ENCODE measurements around the gene DNAAF3.
A peak's percentile ranks its signal among the peaks of the same experiment; 100 is the strongest.

Gene DNAAF3

DNA sequence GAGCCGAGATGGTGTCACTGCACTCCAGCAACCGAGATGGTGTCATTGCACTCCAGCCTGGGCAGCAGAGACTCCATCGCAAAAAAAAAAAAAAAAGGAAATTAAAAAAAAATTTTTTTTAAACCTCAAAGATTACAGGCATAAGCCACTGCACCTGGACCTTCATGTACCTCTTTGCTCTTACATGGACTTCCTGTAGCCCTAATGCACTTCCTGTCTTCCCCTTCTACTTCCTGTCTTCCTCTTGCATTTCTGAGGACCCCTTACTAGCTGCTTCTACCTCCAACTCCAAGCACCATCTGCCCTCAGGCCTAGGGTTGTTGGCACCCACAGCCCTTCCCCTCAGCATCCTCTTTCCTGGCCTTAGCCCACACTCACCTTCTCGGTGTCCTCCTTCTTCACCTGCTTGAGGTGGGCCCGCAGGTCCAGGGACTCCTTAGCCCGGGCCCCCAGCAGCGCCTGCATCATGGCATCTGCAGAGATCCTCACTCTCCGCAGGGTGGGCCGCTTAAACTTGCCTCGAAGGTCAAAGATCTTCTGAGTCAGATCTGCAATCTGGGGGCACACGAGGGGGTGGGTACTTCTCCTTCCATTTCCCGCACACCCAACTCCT lies 12.7 kb downstream of the DNAAF3 start:
- no peak for DNase-seq (ENCODE audit: low spot score)

DNA sequence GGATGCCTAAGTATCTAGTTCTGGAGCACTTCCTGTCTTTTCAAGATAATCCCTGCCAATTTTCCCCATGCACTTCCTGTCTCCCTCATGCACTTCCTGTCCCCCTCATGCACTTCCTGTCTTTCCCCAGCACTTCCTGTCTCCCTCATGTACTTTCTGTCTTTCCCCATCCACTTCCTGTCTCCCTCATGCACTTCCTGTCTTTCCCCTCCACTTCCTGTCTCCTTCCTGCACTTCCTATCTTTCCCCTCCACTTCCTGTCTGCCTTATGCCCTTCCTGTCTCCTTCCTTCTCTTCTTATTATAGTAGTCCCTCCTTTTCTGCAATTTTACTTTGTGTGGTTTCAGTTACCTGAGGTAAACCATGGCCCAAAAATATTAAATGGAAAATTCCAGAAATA lies 14.4 kb downstream of the DNAAF3 start:
- no peak for DNase-seq (ENCODE audit: low spot score)

DNA sequence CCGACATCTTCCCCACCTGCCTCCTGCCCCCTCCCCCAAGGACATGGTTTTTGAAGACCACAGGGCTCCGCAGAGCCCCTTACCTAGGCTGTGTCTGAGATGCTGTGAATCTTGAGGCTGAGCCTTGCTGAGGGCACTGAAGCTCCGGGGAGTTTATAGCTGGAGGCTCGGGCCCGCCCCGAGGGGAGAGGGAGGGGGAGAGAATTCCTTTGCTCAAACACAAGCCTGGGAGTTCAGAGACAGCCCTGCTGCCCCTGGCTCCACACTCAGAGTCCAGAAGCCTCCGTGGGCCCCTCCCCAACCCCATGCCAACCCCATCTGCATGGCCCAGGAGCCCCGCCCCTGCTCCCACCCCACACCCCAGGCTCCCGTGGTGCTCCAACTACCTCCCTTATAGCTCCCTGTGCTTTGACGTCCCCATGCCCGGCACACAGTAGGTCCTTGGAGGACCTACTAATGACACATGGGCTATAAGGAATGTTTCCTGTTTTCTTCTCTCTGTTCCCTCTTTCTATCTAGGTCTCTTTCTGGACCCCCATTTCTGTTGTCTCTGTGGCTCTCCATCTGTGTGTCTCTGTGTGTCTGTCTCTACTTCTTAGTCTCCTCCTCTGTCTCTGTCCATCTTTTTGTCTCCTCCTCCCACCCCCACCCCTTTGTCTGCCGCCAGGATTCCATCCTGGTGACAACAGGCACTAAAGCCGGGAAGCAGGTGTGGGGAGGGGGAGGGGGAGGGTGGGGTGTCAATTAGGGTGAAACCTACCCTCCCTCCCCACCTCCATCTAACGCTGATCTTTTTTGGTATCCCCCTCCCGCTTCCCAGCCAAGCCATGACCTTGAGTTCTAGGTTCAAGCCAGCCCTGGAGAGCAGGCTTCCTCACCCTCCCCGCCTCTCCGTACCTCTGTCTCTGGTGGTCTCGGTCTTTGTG lies 17.1 kb downstream of the DNAAF3 start, which contains the start of gene TNNT1:
Gene TNNT1, minus strand, starts transcription at position 129 of the 926 bp plus-strand sequence. CDS start 2,049 bp downstream, outside the sequence.
- no peak for DNase-seq (ENCODE audit: low spot score)

DNA sequence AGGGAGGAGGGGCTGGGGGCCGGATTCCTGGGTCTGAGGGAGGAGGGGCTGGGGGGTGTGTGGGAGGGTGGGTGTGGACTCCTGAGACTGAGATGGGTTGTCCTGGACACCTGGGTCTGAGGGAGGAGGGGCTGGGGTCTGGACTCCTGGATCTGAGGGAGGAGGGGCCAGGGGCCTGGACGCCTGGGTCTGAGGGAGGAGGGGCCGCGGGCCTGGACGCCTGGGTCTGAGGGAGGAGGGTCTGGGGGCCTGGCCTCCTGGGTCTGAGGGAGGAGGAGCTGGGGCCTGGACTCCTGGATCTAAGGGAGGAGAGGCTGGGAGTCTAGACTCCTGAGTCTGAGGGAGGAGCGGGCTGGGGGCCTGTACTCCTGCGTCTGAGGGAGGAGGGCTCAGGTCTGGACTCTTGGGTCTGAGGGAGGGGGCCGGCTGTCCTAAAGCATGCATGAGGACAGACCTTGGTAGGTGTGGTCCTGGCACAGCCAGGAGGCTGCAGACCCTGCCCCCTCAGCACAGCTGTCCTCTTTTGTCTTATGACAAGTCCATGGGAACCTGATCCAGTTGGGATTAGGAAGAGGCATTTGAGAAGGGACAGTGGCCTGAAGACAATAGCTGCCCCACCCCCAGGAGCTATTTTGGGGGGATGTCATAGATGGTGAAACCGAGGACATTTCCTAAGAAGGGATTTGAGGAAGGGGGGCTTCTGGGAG lies 18.7 kb downstream of the DNAAF3 start:
- DNase-seq (ENCODE audit: low spot score), result no peak

DNA sequence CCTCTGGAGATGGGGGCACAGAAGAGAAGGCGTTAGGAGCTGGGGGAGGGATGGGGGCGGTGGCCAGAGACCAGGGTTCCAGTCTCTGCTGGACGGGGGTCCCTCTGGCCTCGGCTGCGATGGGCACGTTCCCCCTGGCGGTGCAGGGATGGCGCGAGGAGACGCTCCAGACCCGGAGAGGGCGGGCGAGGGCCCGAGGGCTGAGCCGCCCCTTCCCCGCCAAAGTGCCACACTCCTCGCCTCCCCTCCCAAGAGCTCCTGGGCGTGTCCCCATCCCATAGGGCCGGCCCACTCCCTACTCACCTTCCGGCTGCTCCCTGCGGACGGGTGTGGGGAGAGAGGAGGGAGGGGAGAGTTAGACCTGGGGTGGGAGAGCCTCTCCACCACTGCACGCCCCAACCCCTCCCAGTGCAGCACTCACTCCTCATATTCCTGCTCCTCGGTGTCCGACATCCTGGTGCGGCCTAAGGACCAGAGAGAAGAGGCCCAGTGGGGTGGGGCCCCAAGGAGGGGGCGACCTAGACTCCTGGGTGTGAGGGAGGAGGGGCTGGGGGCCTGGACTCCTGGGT lies 19.6 kb downstream of the DNAAF3 start:
- peak; percentile 88 for DNase-seq (ENCODE audit: low spot score)

DNA sequence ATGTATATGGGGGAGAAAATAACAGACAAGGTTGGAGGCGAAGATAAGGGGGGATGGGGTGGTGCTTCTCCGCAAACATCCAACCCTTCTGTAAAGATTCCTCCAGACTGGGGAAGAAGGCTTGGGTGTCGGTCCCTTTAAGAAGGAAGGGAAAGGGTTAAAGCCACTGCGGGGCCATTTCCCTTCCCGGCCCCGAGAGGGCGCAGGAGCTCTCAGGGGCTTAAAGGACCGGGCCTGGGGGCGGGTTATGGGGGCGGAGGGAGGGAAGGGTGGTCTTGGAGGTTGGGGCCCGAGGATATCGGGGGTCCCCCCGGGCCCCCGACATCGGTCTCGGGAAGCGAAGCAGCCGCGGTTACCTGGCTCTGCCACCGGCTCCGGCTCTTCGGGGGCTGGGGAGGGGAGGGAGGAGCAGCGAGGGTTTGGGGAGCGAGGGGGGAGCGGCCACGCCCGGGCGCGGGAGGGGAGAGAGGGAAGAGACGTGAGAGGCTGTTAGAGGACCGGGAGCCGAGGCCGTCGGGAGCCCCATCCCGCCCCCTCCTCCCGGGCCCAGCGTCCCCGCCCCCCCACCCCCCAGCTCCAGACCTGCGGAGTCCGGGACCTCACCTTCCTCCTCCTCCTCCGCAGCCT lies 20.2 kb downstream of the DNAAF3 start:
- peak; percentile 82 for DNase-seq (ENCODE audit: low spot score)

DNA sequence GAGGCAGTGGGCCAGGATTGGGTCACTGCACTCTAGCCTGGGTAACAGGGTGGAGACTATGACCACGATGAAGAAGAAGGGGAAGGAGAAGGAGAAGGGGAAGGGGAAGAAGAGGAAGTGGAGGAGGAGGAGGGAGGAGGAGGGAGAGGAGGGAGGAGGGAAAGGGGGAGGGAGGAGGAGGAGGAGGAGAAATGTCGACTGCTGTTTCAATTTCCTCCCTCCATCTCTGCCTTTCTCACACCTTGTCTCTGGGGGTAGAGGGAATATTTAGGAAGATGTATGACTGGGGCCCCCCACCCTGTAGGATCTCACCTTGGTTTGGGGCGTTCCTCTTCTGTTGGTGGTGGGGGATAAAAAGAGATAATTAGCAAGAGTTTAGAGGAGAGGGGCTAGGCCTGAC lies 21.2 kb downstream of the DNAAF3 start:
- no peak for DNase-seq (ENCODE audit: low spot score)

DNA sequence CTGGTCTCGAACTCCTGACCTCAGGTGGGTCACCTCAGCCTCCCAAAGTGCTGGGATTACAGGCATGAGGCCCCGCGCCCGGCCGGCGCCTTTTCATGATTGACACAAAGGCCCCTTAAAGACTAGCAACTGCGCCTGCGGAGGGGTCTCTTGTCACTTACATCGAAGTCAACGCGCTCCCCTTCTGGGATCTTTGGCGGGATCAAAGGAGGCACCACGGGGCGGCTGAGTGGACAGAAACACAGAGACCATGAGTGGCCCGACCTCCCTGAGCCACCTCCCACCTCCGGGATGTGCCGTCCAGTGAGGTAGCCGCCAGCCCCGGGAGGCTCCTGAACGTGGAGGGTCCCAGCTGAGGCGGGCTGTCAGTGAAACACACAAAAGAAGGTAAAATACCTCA lies 24.7 kb downstream of the DNAAF3 start:
- DNase-seq (ENCODE audit: low spot score), result no peak

DNA sequence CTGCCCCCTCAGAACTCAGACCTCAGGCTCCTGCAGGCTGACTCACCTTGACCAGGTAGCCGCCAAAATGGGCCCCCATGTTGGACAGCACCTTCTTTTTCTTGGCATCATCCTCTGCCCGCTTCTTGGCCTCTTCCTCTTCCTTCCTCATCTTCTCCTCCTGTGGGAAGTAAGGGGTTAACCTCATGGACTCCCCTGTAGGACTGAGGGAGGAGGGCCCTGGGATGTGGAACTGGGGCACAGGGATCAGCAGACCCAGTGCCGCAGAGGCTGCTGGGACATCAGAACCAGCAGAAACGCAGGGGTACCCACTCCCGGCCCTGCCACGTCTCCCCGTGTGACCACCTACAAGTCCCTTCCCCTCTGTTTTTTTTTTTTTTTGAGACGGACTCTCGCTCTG lies 28.5 kb downstream of the DNAAF3 start:
- no peak for DNase-seq (ENCODE audit: low spot score)

DNA sequence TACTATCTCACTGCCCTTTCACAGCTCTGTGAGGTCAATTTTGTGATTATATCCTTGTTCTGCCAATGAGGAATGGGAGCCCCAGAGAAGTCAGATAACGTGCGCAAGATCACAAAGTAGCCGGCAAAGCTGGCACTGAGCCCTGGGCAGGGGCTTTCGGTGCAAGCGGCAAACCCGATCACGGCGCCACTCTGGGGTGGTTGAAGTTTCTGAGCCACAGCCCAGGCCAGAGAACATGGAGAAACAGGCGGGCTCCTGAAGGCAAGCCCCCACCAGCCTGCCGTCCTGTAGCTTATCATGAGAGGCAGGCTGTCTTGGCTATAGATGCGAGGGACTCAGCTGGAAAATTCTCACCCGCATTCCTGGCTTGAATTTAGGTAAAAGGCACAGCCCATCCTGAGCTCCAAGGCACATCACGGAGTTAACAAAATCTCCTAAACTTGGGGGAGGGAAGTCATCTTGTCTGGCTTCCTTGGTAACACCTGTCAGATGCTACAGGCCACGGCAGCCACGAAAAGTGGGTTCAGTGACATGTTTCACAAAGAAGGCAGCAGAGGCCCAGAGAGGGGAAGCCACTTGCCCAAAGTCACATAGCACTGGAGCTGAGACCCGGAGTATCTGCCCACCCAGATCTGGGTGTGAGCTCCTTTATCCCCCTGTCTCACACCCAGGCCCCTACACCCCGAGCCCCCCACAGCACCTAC lies 29.9 kb downstream of the DNAAF3 start:
- no peak for DNase-seq (ENCODE audit: low spot score)

DNA sequence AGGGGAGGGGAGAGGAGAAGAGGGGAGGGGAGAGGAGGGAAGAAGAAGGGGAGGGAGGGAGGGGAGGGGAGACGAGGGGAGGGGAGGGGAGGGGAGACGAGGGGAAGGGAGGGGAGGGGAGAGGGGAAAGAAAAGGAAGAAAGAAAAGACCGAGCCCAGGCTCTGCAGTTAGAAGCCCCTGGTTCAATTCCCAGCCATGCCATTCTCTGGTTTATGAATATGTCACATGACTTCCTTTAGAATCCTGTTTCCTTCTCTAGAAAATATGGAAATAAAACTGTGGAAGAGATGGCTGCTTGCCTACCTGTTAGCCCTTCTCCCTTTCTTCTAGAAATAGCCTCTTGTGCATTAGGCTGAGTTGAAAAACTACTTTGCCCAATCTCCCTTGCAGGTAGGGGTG lies 31.7 kb downstream of the DNAAF3 start:
- no peak for DNase-seq (ENCODE audit: low spot score)

DNA sequence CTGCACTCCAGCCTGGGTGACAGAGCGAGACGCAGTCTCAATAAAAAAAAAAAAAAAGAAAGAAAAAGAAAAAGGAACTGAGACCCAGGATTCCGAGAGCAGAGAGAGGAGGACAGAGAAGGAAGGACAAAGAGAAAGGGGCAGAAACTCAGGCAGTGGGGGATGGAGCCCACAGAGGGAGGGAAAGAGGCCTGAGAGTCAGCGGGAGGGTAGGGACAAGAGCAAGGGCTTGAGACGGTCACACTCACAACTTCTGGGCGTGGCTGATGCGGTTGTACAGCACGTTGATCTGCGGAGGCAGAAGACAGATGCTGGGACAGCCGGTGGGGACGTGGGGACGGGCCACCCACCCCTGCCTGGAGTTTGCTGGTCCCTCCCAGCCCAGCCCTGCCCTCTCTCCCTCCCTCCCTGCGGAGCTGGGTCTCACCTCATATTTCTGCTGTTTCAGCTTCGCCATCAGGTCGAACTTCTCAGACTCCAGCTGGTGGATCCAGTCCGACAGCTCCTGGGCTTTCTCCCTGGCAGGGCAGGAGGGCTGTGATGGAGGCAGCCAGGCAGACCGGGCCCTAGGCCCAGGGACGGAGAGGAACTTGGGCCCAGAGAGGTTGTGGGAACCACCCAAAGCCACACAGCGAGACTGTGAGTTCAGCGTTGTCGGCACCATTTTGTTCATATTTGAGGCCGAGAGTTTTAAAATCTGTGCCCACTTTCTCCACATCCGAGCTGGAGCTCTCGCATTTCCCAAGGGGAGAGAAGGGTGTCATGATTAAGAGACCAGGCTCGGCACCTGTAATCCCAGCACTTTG lies 32.6 kb downstream of the DNAAF3 start:
- no peak for DNase-seq (ENCODE audit: low spot score)

DNA sequence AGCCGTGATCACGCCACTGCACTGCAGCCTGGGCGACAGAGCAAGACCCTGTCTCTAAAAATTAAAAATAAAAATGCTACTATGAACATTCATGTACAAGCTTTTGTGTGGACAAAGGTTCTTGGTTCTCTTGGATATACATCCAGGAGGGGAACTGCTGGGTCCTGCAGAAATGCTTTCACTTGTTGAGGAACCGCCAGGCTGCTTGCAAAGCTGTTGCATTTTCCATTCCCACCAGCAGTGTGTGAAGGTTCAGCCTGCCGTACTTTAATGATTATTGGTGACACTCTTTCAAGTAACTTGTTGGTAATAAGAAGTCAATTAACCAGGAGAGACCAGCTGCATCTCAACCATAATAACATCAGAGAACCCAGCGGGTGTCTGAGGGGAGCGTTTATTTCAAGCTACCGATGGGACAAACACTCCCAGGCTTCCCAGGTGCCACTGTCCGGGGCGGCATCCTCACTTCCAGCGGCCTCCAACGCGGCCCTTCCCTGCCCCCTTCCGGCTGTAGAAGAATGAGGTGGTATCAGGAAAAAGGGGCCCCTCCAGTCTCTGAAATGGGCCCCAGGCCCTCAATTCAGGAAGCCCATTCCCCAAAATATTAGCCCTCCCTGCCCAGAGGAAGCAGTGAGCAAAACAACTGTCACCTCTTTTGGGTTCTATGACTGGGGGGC lies 33.8 kb downstream of the DNAAF3 start:
- no peak for DNase-seq (ENCODE audit: low spot score)

DNA sequence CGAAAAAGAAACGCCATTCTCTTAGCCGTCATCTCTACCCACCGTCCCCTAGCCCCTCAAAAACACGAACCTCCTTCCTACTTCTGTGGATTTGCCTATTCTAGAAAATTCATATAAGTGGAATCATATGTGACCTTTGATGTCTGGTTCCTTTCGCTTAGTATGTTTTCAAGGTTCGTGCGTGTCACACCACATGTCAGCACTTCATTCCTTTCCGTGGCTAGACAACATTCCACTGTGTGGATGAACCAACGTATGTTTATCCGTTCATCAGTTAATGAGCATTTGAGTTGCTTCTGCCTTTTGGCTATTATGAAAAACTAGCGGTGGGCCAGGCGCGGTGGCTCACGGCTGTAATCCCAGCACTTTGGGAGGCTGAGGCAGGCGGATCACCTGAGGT lies 35.0 kb downstream of the DNAAF3 start:
- DNase-seq (ENCODE audit: low spot score), result no peak

DNA sequence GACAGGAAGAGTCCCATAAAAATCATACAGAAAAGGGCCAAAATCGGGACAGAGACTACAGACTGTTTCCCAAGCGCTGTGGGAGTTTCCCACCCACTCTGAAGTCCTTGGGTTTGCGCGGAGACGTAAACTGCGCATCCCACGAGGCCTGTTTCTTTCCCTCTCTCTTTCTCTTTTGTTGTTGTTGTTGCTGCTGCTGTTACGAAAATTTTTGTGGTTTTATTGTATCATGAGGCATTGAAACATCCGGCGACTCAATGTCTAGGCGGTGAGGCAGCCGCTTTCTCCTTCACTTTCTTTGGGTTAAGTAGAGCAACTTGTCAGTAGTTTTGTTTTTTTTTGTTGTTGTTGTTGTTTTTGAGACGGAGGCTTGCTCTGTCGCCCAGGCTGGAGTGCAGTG lies 47.4 kb downstream of the DNAAF3 start:
- DNase-seq (ENCODE audit: low spot score), result no peak

DNA sequence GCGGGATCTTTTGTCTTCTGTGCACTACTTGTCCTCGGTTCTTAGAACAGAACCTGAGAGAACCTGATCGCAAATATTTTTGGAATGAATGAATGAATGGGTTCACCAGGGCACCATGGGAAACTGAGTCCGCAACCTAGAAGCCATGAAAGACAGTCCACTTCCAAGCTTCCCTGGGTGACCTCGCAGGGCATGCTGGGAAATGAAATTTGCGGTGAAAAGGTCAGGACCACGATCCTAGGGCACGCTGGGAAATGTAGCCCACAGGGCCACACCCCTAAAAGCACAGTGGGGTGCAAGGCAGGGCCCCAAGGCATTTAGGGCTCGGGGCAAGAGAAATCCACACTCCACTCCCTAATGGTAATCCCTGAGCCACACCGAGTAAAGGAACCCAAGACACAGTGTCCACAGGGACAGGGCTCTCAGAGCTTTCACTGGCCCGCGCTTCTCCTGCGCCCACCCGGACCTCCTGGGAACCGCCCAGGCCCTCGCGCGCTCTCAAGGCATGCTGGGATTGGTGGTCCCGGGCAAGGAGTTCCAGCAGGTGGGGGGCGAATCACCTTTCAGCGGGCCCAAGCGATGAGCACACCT lies 47.9 kb downstream of the DNAAF3 start:
- DNase-seq (ENCODE audit: low spot score), result peak; percentile 38

DNA sequence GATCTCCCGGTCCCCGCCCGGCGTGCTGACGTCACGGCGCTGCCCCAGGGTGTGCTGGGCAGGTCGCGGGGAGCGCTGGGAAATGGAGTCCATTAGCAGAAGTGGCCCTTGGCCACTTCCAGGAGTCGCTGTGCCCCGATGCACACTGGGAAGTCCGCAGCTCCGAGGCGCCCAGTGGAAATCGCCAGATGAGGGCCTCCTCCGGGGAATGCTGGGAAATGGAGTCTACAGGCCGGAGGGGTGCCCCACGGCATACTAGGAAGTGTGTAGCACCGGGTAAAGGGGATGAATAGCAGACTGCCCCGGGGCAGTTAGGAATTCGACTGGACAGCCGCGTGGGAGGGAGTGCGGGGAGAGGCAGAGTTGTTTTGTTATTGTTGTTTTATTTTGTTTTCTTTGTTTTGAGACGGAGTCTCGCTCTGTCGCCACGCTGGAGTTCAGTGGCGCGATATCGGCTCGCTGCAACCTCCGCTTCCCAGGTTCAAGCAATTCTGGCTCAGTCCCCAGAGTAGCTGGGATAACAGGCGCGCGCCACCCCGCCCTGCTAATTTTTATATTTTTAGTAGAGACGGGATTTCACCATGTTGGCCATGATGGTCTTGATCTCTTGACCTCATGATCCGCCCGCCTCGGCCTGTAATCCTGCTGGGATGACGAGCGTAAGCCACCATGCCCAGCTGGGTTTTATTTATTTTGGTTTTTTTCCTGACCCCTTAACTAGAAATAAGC lies 48.6 kb downstream of the DNAAF3 start:
- peak; percentile 100 for DNase-seq (ENCODE audit: low spot score)

DNA sequence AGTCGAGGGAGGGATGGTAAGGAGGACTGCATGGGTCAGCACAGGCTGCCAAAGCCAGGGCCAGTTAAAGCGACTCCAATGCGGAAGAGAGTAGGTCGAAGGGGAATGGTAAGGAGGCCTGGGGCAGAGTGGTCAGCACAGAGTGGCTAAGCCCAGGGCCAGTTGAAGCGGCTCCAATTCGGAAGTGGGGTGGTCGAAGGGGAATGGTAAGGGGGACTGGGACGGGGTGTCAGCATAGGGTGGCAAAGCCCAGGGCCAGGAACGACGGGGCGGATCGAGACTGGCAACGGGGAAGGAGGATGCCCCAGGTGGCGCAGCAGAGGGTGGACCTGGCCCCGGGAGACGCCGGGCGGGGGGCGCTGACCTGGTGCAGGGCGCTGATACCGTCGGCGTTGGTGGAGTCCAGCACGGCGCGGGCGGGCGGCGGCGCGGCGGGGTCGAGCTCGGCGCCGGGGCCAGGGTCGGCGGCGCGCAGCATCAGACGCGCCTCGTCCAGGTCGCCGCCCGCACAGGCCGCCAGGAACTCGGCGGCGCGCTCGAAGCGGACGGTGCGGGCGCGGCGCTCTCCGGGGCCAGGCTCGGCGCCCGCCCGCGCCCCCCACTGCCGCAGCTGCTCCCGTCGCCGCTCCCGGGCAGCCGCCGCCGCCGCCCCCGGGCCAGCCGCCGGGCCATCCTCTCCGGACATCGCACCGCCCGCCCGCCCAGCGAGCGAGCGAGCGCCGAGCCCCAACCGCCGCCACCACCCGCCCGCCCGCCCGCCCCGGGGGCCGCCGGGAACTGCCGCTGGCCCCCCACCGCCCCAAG lies 49.4 kb downstream of the DNAAF3 start, which contains the start of gene PPP1R12C:
Gene PPP1R12C, minus strand, starts transcription at position 779 of the 804 bp plus-strand sequence. Its CDS starts 94 bp downstream, at position 685.
- DNase-seq (ENCODE audit: low spot score), result no peak

Data from SW480 (cell line).